Activated naive CD4-positive, alpha-beta T cell treated with anti-CD3 and anti-CD28 coated beads, Interleukin-2, amount 50 U/mL, for 16 hours (primary cell): ENCODE measurements around the gene JPH3.
"Not testable (repeated sequence)": the region's sequence is repeated elsewhere in the genome, so short reads cannot be mapped to it uniquely, and the experiment has no call there.

ENCODE experiments used
- DNase-seq: peaks from one replicate; pipeline ENCODE4 v3.0.0-alpha.2; 2020

The JPH3 gene

GRCh38 chr16:87656328-87656727, 54.0 kb downstream of the JPH3 start:
- no peak for DNase-seq

- DNase-seq, result no peak
Measured at GRCh38 chr16:87657621-87658192, 55.4 kb downstream of the JPH3 start.

GRCh38 chr16:87658564-87659225, 56.4 kb downstream of the JPH3 start:
- no peak for DNase-seq

GRCh38 chr16:87661561-87661960, 59.3 kb downstream of the JPH3 start:
- DNase-seq, result no peak

- no peak for DNase-seq
Measured at GRCh38 chr16:87662254-87663204, 60.2 kb downstream of the JPH3 start.

- no peak for DNase-seq
Measured at GRCh38 chr16:87664792-87665191, 62.5 kb downstream of the JPH3 start.

- no peak for DNase-seq
Measured at GRCh38 chr16:87665193-87665592, 62.9 kb downstream of the JPH3 start.

- no peak for DNase-seq
Measured at GRCh38 chr16:87666919-87667318, 64.6 kb downstream of the JPH3 start.

- no peak for DNase-seq
Measured at GRCh38 chr16:87667443-87667842, 65.1 kb downstream of the JPH3 start.

- DNase-seq, result no peak
Measured at GRCh38 chr16:87667946-87668345, 65.6 kb downstream of the JPH3 start.

GRCh38 chr16:87669672-87670071, 67.4 kb downstream of the JPH3 start:
- no peak for DNase-seq

- DNase-seq, result no peak
Measured at GRCh38 chr16:87671221-87671620, 68.9 kb downstream of the JPH3 start.

GRCh38 chr16:87671715-87672270, 69.5 kb downstream of the JPH3 start:
- DNase-seq, result no peak

GRCh38 chr16:87674419-87674818, 72.1 kb downstream of the JPH3 start:
- no peak for DNase-seq

GRCh38 chr16:87675111-87675719, 72.9 kb downstream of the JPH3 start:
- DNase-seq, result no peak

GRCh38 chr16:87677830-87678229, 75.5 kb downstream of the JPH3 start:
- no peak for DNase-seq

GRCh38 chr16:87678618-87679017, 76.3 kb downstream of the JPH3 start:
- DNase-seq, result no peak

- no peak for DNase-seq
Measured at GRCh38 chr16:87679593-87680271, 77.4 kb downstream of the JPH3 start.

GRCh38 chr16:87680272-87680644, 78.0 kb downstream of the JPH3 start:
- DNase-seq, result no peak

GRCh38 chr16:87681051-87681602, 78.8 kb downstream of the JPH3 start:
- not testable (repeated sequence) for DNase-seq

- no peak for DNase-seq
Measured at GRCh38 chr16:87681981-87682570, 79.8 kb downstream of the JPH3 start.
